Neural progenitor cell (in vitro differentiated cells): ENCODE data around the gene CAPZB. TPM values are rescaled to one million over a fixed set of nuclear protein-coding genes. Genes with fewer than 3 reads are reported as not detected.

Experiments used
- DNase-seq: peaks from one replicate; pipeline ENCODE4 v3.0.0-alpha.2; 2016; ENCODE audit warnings: low spot score
- H2AFZ ChIP-seq: fragments of 200-600 bp; sonication (generic); replicated peaks from 2 replicates; pipeline ENCODE4 v1.6.1; 2016; ENCODE audit warnings: antibody characterized with exemption
- H3F3A ChIP-seq: fragments of 200-600 bp; sonication (generic); 2 replicates; pipeline ENCODE4 v1.6.1; 2016; ENCODE audit warnings: antibody characterized with exemption, low read depth
- H3K27ac ChIP-seq: fragments of 200-600 bp; sonication (generic); 2 replicates; pipeline ENCODE4 v1.5.1; 2016; ENCODE audit warnings: mild to moderate bottlenecking
- H3K27me3 ChIP-seq: fragments of 200-600 bp; sonication (generic); 2 replicates; pipeline ENCODE4 v1.6.1; 2016; ENCODE audit warnings: mild to moderate bottlenecking, moderate library complexity
- H3K36me3 ChIP-seq: fragments of 200-600 bp; sonication (generic); 2 replicates; pipeline ENCODE4 v1.5.1; 2016
- H3K4me1 ChIP-seq: fragments of 200-600 bp; sonication (generic); 2 replicates; pipeline ENCODE4 v1.6.1; 2016; ENCODE audit warnings: mixed run types
- H3K4me2 ChIP-seq: fragments of 200-600 bp; sonication (generic); 2 replicates; pipeline ENCODE4 v1.6.1; 2016
- H3K4me3 ChIP-seq: fragments of 200-600 bp; sonication (generic); 2 replicates; pipeline ENCODE4 v1.5.1; 2016
- H3K79me2 ChIP-seq: fragments of 200-600 bp; sonication (generic); 2 replicates; pipeline ENCODE4 v1.6.1; 2016; ENCODE audit warnings: low read depth
- H3K9ac ChIP-seq: fragments of 200-600 bp; sonication (generic); 2 replicates; pipeline ENCODE4 v1.6.1; 2016
- H3K9me3 ChIP-seq: fragments of 200-600 bp; sonication (generic); 2 replicates; pipeline ENCODE4 v1.5.1; 2016; ENCODE audit warnings: low read depth
- H4K20me1 ChIP-seq: fragments of 200-600 bp; sonication (generic); 2 replicates; pipeline ENCODE4 v1.6.1; 2016; ENCODE audit warnings: low read depth
- H3K27ac Mint-ChIP-seq: 3 replicates; pipeline ENCODE4 v1.8.0; 2021; ENCODE audit warnings: mixed read lengths
- H3K27me3 Mint-ChIP-seq: 2 replicates; pipeline ENCODE4 v1.8.0; 2022; ENCODE audit warnings: low read depth, mild to moderate bottlenecking, inconsistent platforms, moderate library complexity, mixed read lengths; ENCODE audit not compliant: insufficient read depth
- H3K36me3 Mint-ChIP-seq: 3 replicates; pipeline ENCODE4 v1.8.0; 2021; ENCODE audit warnings: mixed read lengths
- H3K4me1 Mint-ChIP-seq: 3 replicates; pipeline ENCODE4 v1.8.0; 2021; ENCODE audit warnings: mixed read lengths
- H3K4me3 Mint-ChIP-seq: 3 replicates; pipeline ENCODE4 v1.8.0; 2021; ENCODE audit warnings: mild to moderate bottlenecking, moderate library complexity, mixed read lengths
- H3K9me3 Mint-ChIP-seq: 3 replicates; pipeline ENCODE4 v1.8.0; 2020; ENCODE audit warnings: mixed read lengths
- CTCF ChIP-seq: fragments of 200-600 bp; sonication (generic); IDR thresholded peaks from 2 replicates; pipeline ENCODE4 v1.5.1; 2017; ENCODE audit warnings: antibody characterized with exemption, mild to moderate bottlenecking
- EZH2 ChIP-seq: fragments of 200-600 bp; sonication (generic); IDR thresholded peaks from 2 replicates; pipeline ENCODE4 v1.6.1; 2017; ENCODE audit warnings: antibody characterized with exemption, mild to moderate bottlenecking, moderate library complexity
- EZH2phosphoT487 ChIP-seq: fragments of 200-600 bp; sonication (generic); IDR thresholded peaks from 2 replicates; pipeline ENCODE4 v1.6.1; 2017; ENCODE audit warnings: antibody characterized with exemption
- total RNA-seq: library from RNA; depleted of rRNA; stranded (reverse); fragments of >200 nt; gene quantifications from 2 replicates; pipeline ENCODE4 v1.2.3, GENCODE V29; 2015; ENCODE audit warnings: low replicate concordance

The CAPZB gene
- total RNA-seq, 1 donor from 2014 or later = 134 TPM

DNA sequence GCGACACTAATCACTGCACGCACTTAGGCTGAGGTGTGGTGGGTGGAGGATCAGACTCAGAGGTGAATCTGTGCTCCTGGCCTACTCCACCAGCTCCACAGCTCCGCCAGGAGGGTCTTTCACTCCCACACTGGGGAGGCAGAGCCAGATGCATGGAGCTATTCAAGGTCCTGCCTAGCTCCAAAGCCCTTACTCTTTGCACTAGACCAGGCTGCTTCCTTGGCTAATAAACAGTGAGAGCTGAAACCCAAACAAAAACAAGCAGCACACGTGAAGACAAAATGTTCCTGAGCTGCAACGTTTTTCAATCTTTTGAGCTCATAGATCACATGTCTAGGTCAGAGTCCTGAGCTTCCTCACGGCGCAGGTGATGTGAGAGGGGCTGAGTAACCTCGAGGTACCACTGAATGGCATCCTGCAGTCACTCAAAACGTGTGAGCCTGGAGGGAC lies 19.2 kb downstream of the CAPZB start:
- Histone ChIP-seq H3K4me2 (no peak overlapping the region), H3K79me2 (peaks cover 97% of the 10 kb centered on the region), H3K36me3 (no peaks in the 10 kb centered on the region), H3K4me1 (peaks cover 46% of the 10 kb centered on the region), H3K4me3 (no peak overlapping the region), H3K9ac (no peak overlapping the region), H3K27me3 (no peaks in the 10 kb centered on the region), H3K27ac (no peak overlapping the region), H2AFZ (no peak overlapping the region), H4K20me1 (peaks cover 93% of the 10 kb centered on the region), H3F3A (peaks cover 7% of the 10 kb centered on the region), H3K9me3 (no peaks in the 10 kb centered on the region)
- Mint-ChIP-seq H3K27ac (no peak overlapping the region), H3K9me3 (no peaks in the 10 kb centered on the region), H3K4me1 (peaks cover 57% of the 10 kb centered on the region), H3K27me3 (peaks cover 4% of the 10 kb centered on the region), H3K36me3 (peaks cover 9% of the 10 kb centered on the region), H3K4me3 (no peak overlapping the region)
- TF ChIP-seq EZH2phosphoT487 (no peak), EZH2 (no peak), CTCF (no peak)
- DNase-seq = no peak

GRCh38 chr1:19465650-19466049 lies 19.7 kb downstream of the CAPZB start:
- H3K36me3 Mint-ChIP-seq = peaks cover 9% of the 10 kb centered on the region
- H3K27me3 ChIP-seq = no peaks in the 10 kb centered on the region
- H3K4me1 Mint-ChIP-seq = peaks cover 61% of the 10 kb centered on the region
- H3K27ac ChIP-seq = no peak overlapping the region
- peaks cover 97% of the 10 kb centered on the region for H3K79me2 ChIP-seq
- no peak for DNase-seq
- no peaks in the 10 kb centered on the region for H3K9me3 ChIP-seq
- no peak overlapping the region for H3K4me3 Mint-ChIP-seq
- H3K4me1 ChIP-seq = peaks cover 50% of the 10 kb centered on the region
- H3K27me3 Mint-ChIP-seq = peaks cover 4% of the 10 kb centered on the region
- H3K4me3 ChIP-seq = no peak overlapping the region
- H3K9me3 Mint-ChIP-seq = no peaks in the 10 kb centered on the region
- no peak overlapping the region for H3K4me2 ChIP-seq
- no peak overlapping the region for H2AFZ ChIP-seq
- peaks cover 7% of the 10 kb centered on the region for H3F3A ChIP-seq
- H4K20me1 ChIP-seq = peaks cover 93% of the 10 kb centered on the region
- no peak overlapping the region for H3K27ac Mint-ChIP-seq
- no peak overlapping the region for H3K9ac ChIP-seq
- TF ChIP-seq EZH2 = no peak
- TF ChIP-seq CTCF = no peak
- no peak for TF ChIP-seq EZH2phosphoT487
- no peaks in the 10 kb centered on the region for H3K36me3 ChIP-seq

GRCh38 chr1:19465123-19465522 lies 20.2 kb downstream of the CAPZB start:
- Histone ChIP-seq H3K4me3 (no peak overlapping the region), H3K27me3 (no peaks in the 10 kb centered on the region), H3K4me1 (peaks cover 51% of the 10 kb centered on the region), H4K20me1 (peaks cover 92% of the 10 kb centered on the region), H3K36me3 (no peaks in the 10 kb centered on the region), H3K27ac (no peak overlapping the region), H3K9me3 (no peaks in the 10 kb centered on the region), H3K79me2 (peaks cover 95% of the 10 kb centered on the region), H3K9ac (no peak overlapping the region), H3F3A (peaks cover 7% of the 10 kb centered on the region), H3K4me2 (no peak overlapping the region), H2AFZ (no peak overlapping the region)
- H3K4me3 Mint-ChIP-seq = no peak overlapping the region
- DNase-seq = no peak
- H3K27me3 Mint-ChIP-seq = peaks cover 4% of the 10 kb centered on the region
- H3K36me3 Mint-ChIP-seq = peaks cover 9% of the 10 kb centered on the region
- H3K9me3 Mint-ChIP-seq = no peaks in the 10 kb centered on the region
- no peak for TF ChIP-seq EZH2phosphoT487
- TF ChIP-seq EZH2 = no peak
- TF ChIP-seq CTCF = no peak
- H3K27ac Mint-ChIP-seq = peak overlapping the region; percentile 59
- H3K4me1 Mint-ChIP-seq = peaks cover 60% of the 10 kb centered on the region
